PC-9 (cell line): ENCODE results near the gene ITIH3.

ENCODE experiments used
- CTCF ChIP-seq: fragments of 200-600 bp; sonication (generic); conservative IDR thresholded peaks from 2 replicates; pipeline ENCODE4 v1.6.1; 2017; ENCODE audit warnings: mixed run types, antibody characterized with exemption, mild to moderate bottlenecking, moderate library complexity
- EZH2 ChIP-seq: fragments of 200-600 bp; sonication (generic); IDR thresholded peaks from 2 replicates; pipeline ENCODE4 v1.8.0; 2017; ENCODE audit warnings: antibody characterized with exemption, low read depth

GRCh38 chr3:52800079-52800478 lies 5.5 kb downstream of the ITIH3 start:
- TF ChIP-seq CTCF, result no peak
- TF ChIP-seq EZH2, result no peak
